Gastrocnemius medialis (tissue), 4 donors: Measurements from ENCODE around the gene ERCC1.

Experiments
- POLR2A ChIP-seq, 2 donors: fragments of 450-650 bp; IDR thresholded peaks; one replicate each; pipeline ENCODE4 v1.6.1; 2017; ENCODE audit warnings: antibody characterized with exemption in 2 of 2, mild to moderate bottlenecking in 2 of 2, moderate library complexity in 2 of 2
- TF ChIP-seq, protein P1 (sequence below), 5 experiments: fragments of 450-650 bp in 3 of 5; fragments of 200-600 bp in 2 of 5; sonication (generic) in 2 of 5; IDR thresholded peaks in 4 of 5; conservative IDR thresholded peaks in 1 of 5; 1 replicate in 4 of 5; 2 replicates in 1 of 5; pipeline ENCODE4 v1.5.1; 2016 to 2019; ENCODE audit warnings: antibody characterized with exemption in 5 of 5, mild to moderate bottlenecking in 3 of 5, moderate library complexity in 3 of 5

DNA sequence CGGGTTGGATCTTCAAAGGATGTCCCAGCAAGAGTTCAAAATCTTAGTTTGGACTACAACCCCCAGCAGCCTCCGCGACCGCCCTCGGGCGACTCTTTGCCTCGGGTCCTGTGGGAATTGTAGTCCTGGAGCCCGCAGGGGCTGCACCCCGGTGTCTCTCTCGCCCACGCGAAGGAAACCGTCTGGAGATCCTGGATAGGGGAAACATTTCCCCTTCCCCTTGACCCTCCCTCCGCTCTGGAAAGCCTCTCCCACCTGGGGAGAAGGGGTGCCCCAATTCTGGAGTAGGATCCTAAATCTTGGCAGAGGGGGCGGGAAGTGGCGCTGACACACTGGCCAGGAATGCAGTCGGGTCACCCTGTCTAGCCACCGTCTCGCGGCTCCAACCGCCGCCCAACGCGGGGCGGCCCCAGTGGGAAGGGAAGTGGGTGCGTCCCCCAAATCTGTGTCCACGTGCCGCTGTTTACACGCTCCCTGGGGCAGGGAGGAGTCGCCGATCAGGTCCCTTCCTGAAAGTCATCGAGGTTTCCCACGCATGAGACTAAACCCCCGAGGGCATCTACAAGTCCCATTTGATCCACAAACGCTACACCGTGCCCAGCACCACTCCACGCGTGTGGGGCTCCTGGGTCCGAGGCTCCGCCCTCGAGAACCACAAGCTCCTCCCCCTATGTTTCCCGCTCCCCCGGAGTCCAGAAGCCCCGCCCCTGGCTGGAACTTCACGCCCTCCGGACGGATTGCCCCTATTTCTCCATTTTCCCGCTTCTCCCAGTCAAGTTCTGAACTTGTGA, 18.1 kb downstream of the ERCC1 start:
- TF ChIP-seq POLR2A (IDR thresholded peaks at IDR 0.05), result peak in 1 of 2 donors; percentile 22
- TF ChIP-seq, protein P1, sequence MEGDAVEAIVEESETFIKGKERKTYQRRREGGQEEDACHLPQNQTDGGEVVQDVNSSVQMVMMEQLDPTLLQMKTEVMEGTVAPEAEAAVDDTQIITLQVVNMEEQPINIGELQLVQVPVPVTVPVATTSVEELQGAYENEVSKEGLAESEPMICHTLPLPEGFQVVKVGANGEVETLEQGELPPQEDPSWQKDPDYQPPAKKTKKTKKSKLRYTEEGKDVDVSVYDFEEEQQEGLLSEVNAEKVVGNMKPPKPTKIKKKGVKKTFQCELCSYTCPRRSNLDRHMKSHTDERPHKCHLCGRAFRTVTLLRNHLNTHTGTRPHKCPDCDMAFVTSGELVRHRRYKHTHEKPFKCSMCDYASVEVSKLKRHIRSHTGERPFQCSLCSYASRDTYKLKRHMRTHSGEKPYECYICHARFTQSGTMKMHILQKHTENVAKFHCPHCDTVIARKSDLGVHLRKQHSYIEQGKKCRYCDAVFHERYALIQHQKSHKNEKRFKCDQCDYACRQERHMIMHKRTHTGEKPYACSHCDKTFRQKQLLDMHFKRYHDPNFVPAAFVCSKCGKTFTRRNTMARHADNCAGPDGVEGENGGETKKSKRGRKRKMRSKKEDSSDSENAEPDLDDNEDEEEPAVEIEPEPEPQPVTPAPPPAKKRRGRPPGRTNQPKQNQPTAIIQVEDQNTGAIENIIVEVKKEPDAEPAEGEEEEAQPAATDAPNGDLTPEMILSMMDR (IDR thresholded peaks at IDR 0.05 in 4 of 5, conservative IDR thresholded peaks at IDR 0.05 in 1 of 5), result no peak
